OCI-LY7 (cell line): Measurements from ENCODE around the gene TGFBR3. TPM values are rescaled to one million over a fixed set of nuclear protein-coding genes. Genes with fewer than 3 reads are reported as not detected.

Source experiments
- BruUV-seq: library from RNA; stranded (reverse); fragments of 400-500 nt; replicated peaks from 2 replicates; lab custom pipeline; 2021; lab: Mats Ljungman, UMichigan
- CTCF ChIA-PET: fragments of 300-600 bp; sonication (Branson Sonifier 250); formaldehyde crosslinking; loops from one replicate; lab custom pipeline; 2022; ENCODE audit warnings: antibody characterized with exemption; ENCODE audit not compliant: unreplicated experiment; lab: Charles Lee
- POLR2A ChIA-PET: fragments of 300-600 bp; sonication (Branson Sonifier 250); formaldehyde crosslinking; loops from one replicate; lab custom pipeline; 2022; ENCODE audit warnings: antibody characterized with exemption; lab: Charles Lee
- DNase-seq: peaks from one replicate; pipeline ENCODE4 v3.0.0-alpha.2; 2015; ENCODE audit warnings: low spot score
- H2AFZ ChIP-seq: fragments of 200-600 bp; sonication (generic), shearing (Covaris generic); 2 replicates; pipeline ENCODE4 v1.6.1; 2014; ENCODE audit warnings: mild to moderate bottlenecking, antibody characterized with exemption, low read length, moderate library complexity
- H3K27ac ChIP-seq: fragments of 200-600 bp; sonication (generic); 2 replicates; pipeline ENCODE4 v1.5.1; 2014; ENCODE audit warnings: mixed run types, low read depth, mild to moderate bottlenecking, moderate library complexity, low read length, inconsistent platforms; ENCODE audit not compliant: poor library complexity, severe bottlenecking
- H3K36me3 ChIP-seq: fragments of 200-600 bp; sonication (generic); 2 replicates; pipeline ENCODE4 v1.6.1; 2014; ENCODE audit warnings: mild to moderate bottlenecking, antibody characterized with exemption, low read length, moderate library complexity, mixed read lengths; ENCODE audit not compliant: insufficient read depth
- H3K4me1 ChIP-seq: fragments of 200-600 bp; sonication (generic); 2 replicates; pipeline ENCODE4 v1.5.1; 2014; ENCODE audit warnings: mild to moderate bottlenecking, low read length; ENCODE audit not compliant: insufficient read depth, poor library complexity, severe bottlenecking
- H3K4me2 ChIP-seq: fragments of 200-600 bp; sonication (generic); 2 replicates; pipeline ENCODE4 v1.6.1; 2014; ENCODE audit warnings: mild to moderate bottlenecking, low read length
- H3K4me3 ChIP-seq: fragments of 200-600 bp; sonication (generic); 2 replicates; pipeline ENCODE4 v1.5.1; 2014; ENCODE audit warnings: mild to moderate bottlenecking, low read depth, low read length; ENCODE audit not compliant: poor library complexity, severe bottlenecking
- H3K79me2 ChIP-seq: fragments of 200-600 bp; sonication (generic); 2 replicates; pipeline ENCODE4 v1.6.1; 2016; ENCODE audit warnings: low read depth, mild to moderate bottlenecking, low read length, moderate library complexity, mixed read lengths; ENCODE audit not compliant: insufficient read depth
- H3K9me2 ChIP-seq: fragments of 200-600 bp; sonication (generic); 2 replicates; pipeline ENCODE4 v1.6.1; 2016; ENCODE audit warnings: mild to moderate bottlenecking, low read length, mixed read lengths; ENCODE audit not compliant: insufficient read depth
- H3K9me3 ChIP-seq: fragments of 200-600 bp; sonication (generic); 2 replicates; pipeline ENCODE4 v1.6.1; 2014; ENCODE audit warnings: mild to moderate bottlenecking, mixed run types, low read length, mixed read lengths
- H4K20me1 ChIP-seq: fragments of 200-600 bp; sonication (generic); 2 replicates; pipeline ENCODE4 v1.6.1; 2014; ENCODE audit warnings: mild to moderate bottlenecking, antibody characterized with exemption, low read length, moderate library complexity, mixed read lengths; ENCODE audit not compliant: insufficient read depth
- CTCF ChIP-seq: fragments of 200-600 bp; sonication (generic); conservative IDR thresholded peaks from 2 replicates; pipeline ENCODE4 v1.5.1; 2014; ENCODE audit warnings: mild to moderate bottlenecking, antibody characterized with exemption, low read length, moderate library complexity, mixed read lengths
- EZH2phosphoT487 ChIP-seq: fragments of 200-600 bp; sonication (generic); IDR thresholded peaks from 2 replicates; pipeline ENCODE4 v1.6.1; 2018; ENCODE audit warnings: low read depth, borderline replicate concordance, mild to moderate bottlenecking, mixed run types, antibody characterized with exemption, low read length, moderate library complexity, mixed read lengths
- intact Hi-C: fragments of 100-400 bp; cut with micrococcal nuclease; formaldehyde crosslinking; loops from one replicate; pipeline ENCODE4 v1.10.0; 2022; ENCODE audit not compliant: unreplicated experiment
- total RNA-seq, 2 experiments: library from RNA; depleted of rRNA in 1 of 2; stranded (reverse); fragments of >200 nt in 1 of 2; shearing (Covaris generic) in 1 of 2; gene quantifications; 2 replicates each; pipeline ENCODE4 v1.2.3, GENCODE V29; 2014 to 2022

TGFBR3 gene
- total RNA-seq, 2 experiments from 2014 or later, result not detected

- no peak for DNase-seq
- BruUV-seq, result no TSS peak
- Histone ChIP-seq H3K4me3 (no peak overlapping the region), H3K4me1 (no peaks in the 10 kb centered on the region), H3K9me3 (no peaks in the 10 kb centered on the region), H3K4me2 (no peak overlapping the region), H4K20me1 (no peaks in the 10 kb centered on the region), H2AFZ (no peak overlapping the region), H3K79me2 (no peaks in the 10 kb centered on the region), H3K36me3 (no peaks in the 10 kb centered on the region), H3K27ac (no peak overlapping the region), H3K9me2 (no peaks in the 10 kb centered on the region)
- intact Hi-C loops, result no loop called here
- no peak for TF ChIP-seq CTCF
- no peak for TF ChIP-seq EZH2phosphoT487
- CTCF ChIA-PET, result no interaction called here
- POLR2A ChIA-PET, result interaction anchor here (0.6 kb wide), 1 partner anchor 423 kb away, joined by 3 read pairs; no protein-coding TSS in a partner anchor
Observed at GRCh38 chr1:91874167-91874566, 11.8 kb downstream of the TGFBR3 start.

GRCh38 chr1:91872559-91873081, 13.3 kb downstream of the TGFBR3 start:
- intact Hi-C loops, result no loop called here

More at GRCh38 chr1:91872559-91873081, 13.3 kb downstream of the TGFBR3 start:
- H3K36me3 ChIP-seq, result no peaks in the 10 kb centered on the region
- TF ChIP-seq EZH2phosphoT487 (no peak), CTCF (no peak)
- no peak overlapping the region for H3K4me3 ChIP-seq
- no peak overlapping the region for H3K27ac ChIP-seq
- POLR2A ChIA-PET, result no interaction called here
- H3K4me2 ChIP-seq, result no peak overlapping the region
- H3K79me2 ChIP-seq, result no peaks in the 10 kb centered on the region
- no peaks in the 10 kb centered on the region for H4K20me1 ChIP-seq
- BruUV-seq, result no TSS peak
- H3K9me2 ChIP-seq, result no peaks in the 10 kb centered on the region
- CTCF ChIA-PET, result no interaction called here
- no peak overlapping the region for H2AFZ ChIP-seq
- no peaks in the 10 kb centered on the region for H3K9me3 ChIP-seq
- H3K4me1 ChIP-seq, result no peaks in the 10 kb centered on the region
- no peak for DNase-seq
